IMR-90 (cell line): ENCODE results near the gene SGK1.
"Not testable (repeated sequence)": the region's sequence is repeated elsewhere in the genome, so short reads cannot be mapped to it uniquely, and the experiment has no call there.

Experiments used
- CEBPB ChIP-seq: IDR thresholded peaks from 2 replicates; pipeline ENCODE4 v1.6.1; 2012; ENCODE audit warnings: low read depth, low read length, improper control_type of control experiment
- CTCF ChIP-seq: conservative IDR thresholded peaks from 2 replicates; pipeline ENCODE4 v1.5.1; 2012; ENCODE audit warnings: mild to moderate bottlenecking, low read depth, low read length, improper control_type of control experiment
- ELK1 ChIP-seq: fragments of 150-350 bp; IDR thresholded peaks from 2 replicates; pipeline ENCODE4 v1.6.1; 2016; ENCODE audit warnings: low read depth, mild to moderate bottlenecking, low read length, moderate library complexity, borderline replicate concordance
- MAFK ChIP-seq: IDR thresholded peaks from 2 replicates; pipeline ENCODE4 v1.6.1; 2012; ENCODE audit warnings: low read depth, low read length, improper control_type of control experiment
- MAZ ChIP-seq: IDR thresholded peaks from 2 replicates; pipeline ENCODE4 v1.6.1; 2012; ENCODE audit warnings: low read depth, mild to moderate bottlenecking, low read length, improper control_type of control experiment, moderate library complexity, borderline replicate concordance
- MXI1 ChIP-seq: IDR thresholded peaks from 2 replicates; pipeline ENCODE4 v1.6.1; 2012; ENCODE audit warnings: low read depth, mild to moderate bottlenecking, low read length, moderate library complexity, borderline replicate concordance
- NFE2L2 ChIP-seq: fragments of 150-350 bp; IDR thresholded peaks from 2 replicates; pipeline ENCODE4 v1.6.1; 2016; ENCODE audit warnings: low read depth, mild to moderate bottlenecking, low read length
- POLR2A ChIP-seq: IDR thresholded peaks from 2 replicates; pipeline ENCODE4 v1.6.1; 2012; ENCODE audit warnings: mild to moderate bottlenecking, low read depth, low read length
- RAD21 ChIP-seq: IDR thresholded peaks from 2 replicates; pipeline ENCODE4 v1.6.1; 2012; ENCODE audit warnings: low read length, improper control_type of control experiment
- RFX5 ChIP-seq: IDR thresholded peaks from 2 replicates; pipeline ENCODE4 v1.8.0; 2012; ENCODE audit warnings: low read depth, mild to moderate bottlenecking, low read length, moderate library complexity
- SMC3 ChIP-seq: fragments of 150-350 bp; IDR thresholded peaks from 2 replicates; pipeline ENCODE4 v1.6.1; 2016; ENCODE audit warnings: low read depth, mild to moderate bottlenecking, antibody characterized with exemption, low read length, moderate library complexity

GRCh38 chr6:134255280-134255679 lies 62.6 kb downstream of the SGK1 start:
- TF ChIP-seq CTCF, MAFK, MXI1, CEBPB, RFX5, POLR2A, SMC3, NFE2L2, ELK1, RAD21, MAZ: not testable (repeated sequence)
